Adipocyte (in vitro differentiated cells): ENCODE results near the gene TEX48.

Experiments used
- DNase-seq: peaks from one replicate; pipeline ENCODE4 v3.0.0-alpha.2; 2015; ENCODE audit warnings: low read depth
- H3K27me3 ChIP-seq: replicated peaks from 2 replicates; pipeline ENCODE4 v1.7.0; 2013; ENCODE audit warnings: mild to moderate bottlenecking, low read length, moderate library complexity; ENCODE audit not compliant: control insufficient read depth, insufficient read depth
- H3K36me3 ChIP-seq: 2 replicates; pipeline ENCODE4 v1.7.0; 2013; ENCODE audit warnings: low read length, mild to moderate bottlenecking, moderate library complexity; ENCODE audit not compliant: control insufficient read depth, insufficient read depth, severe bottlenecking
- H3K4me1 ChIP-seq: 2 replicates; pipeline ENCODE4 v1.7.0; 2013; ENCODE audit warnings: mild to moderate bottlenecking, low read length, moderate library complexity; ENCODE audit not compliant: control insufficient read depth, insufficient read depth
- H3K4me3 ChIP-seq: 2 replicates; pipeline ENCODE4 v1.7.0; 2013; ENCODE audit warnings: mild to moderate bottlenecking, low read length, moderate library complexity
- H3K9ac ChIP-seq: 2 replicates; pipeline ENCODE4 v1.7.0; 2013; ENCODE audit warnings: mild to moderate bottlenecking, low read length, moderate library complexity
- H3K9me3 ChIP-seq: 2 replicates; pipeline ENCODE4 v1.7.0; 2013; ENCODE audit warnings: mild to moderate bottlenecking, low read length, moderate library complexity; ENCODE audit not compliant: control insufficient read depth

Gene TEX48

DNA sequence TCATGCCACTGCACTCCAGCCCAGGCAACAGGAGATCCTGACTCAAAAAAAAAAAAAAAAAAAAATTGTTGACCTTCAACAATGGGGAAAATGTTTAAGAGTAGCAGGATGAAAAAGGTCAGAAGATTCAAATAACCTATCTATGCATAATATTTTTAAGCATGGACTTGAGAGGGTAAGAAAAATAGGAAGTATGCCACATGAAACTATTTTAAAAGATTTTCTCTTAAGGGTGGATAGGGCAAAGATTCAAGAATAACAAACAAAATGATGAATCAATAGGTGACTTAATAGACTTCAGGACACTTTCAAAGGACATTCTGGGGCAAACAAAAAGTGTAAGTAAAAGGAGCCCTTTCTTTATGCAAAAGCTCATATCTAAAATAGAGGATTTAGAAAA is 3.2 kb downstream of the TEX48 start:
- H3K4me1 ChIP-seq: peaks cover 28% of the 10 kb centered on the region
- peak; percentile 27 for DNase-seq
- no peak overlapping the region for H3K4me3 ChIP-seq
- no peaks in the 10 kb centered on the region for H3K27me3 ChIP-seq
- no peaks in the 10 kb centered on the region for H3K36me3 ChIP-seq
- no peak overlapping the region for H3K9ac ChIP-seq
- no peaks in the 10 kb centered on the region for H3K9me3 ChIP-seq

GRCh38 chr9:114678130-114678529 is 3.9 kb downstream of the TEX48 start:
- peak; percentile 24 for DNase-seq
- Histone ChIP-seq H3K27me3 (no peaks in the 10 kb centered on the region), H3K9me3 (no peaks in the 10 kb centered on the region), H3K36me3 (no peaks in the 10 kb centered on the region), H3K9ac (no peak overlapping the region), H3K4me1 (peaks cover 28% of the 10 kb centered on the region), H3K4me3 (no peak overlapping the region)

DNA sequence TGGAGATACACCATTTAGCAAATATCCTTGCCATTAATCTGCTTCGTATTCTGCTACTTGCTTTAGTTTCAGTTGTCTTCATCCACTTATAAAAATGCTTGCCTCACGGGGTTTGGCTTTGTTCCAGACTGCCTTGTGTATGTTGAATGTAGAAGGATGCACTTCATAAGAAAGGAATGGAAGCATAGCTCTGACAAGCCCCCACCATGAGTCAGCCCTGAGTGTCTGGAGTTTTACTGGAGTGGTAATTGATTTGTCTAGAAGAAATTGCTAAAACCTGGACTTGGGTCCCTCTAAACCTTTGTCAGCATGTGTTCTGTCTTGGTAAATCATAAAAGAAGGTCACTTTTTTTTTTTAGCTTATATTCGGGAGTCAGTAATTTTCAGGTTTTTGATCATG is 4.6 kb downstream of the TEX48 start:
- H3K27me3 ChIP-seq: no peaks in the 10 kb centered on the region
- H3K4me1 ChIP-seq: peaks cover 28% of the 10 kb centered on the region
- H3K9ac ChIP-seq: no peak overlapping the region
- no peaks in the 10 kb centered on the region for H3K9me3 ChIP-seq
- H3K4me3 ChIP-seq: peak overlapping the region; percentile 25
- peak; percentile 99 for DNase-seq
- no peaks in the 10 kb centered on the region for H3K36me3 ChIP-seq

DNA sequence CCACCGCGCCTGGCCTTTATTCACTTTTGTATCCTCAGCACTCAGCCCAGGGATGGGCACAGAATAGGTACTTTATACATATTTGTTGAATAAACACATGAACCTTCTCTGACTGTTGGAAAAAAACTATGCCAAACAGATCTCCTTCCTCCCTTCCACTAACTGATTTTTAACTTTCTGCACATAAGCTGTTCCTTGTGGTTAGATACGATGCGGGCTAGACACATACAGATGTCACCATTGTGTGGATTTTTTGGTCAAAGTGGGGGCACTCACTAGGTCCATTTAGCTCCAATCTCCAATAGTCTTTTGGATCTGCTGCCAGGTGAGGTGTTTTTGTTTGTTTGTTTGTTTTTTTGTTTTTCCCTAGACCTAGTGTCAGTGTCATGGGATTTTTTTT is 5.1 kb downstream of the TEX48 start:
- DNase-seq: no peak
- Histone ChIP-seq H3K4me3 (peak overlapping the region; percentile 25), H3K36me3 (no peaks in the 10 kb centered on the region), H3K27me3 (no peaks in the 10 kb centered on the region), H3K4me1 (peaks cover 28% of the 10 kb centered on the region), H3K9me3 (no peaks in the 10 kb centered on the region), H3K9ac (peak overlapping the region; percentile 26)

DNA sequence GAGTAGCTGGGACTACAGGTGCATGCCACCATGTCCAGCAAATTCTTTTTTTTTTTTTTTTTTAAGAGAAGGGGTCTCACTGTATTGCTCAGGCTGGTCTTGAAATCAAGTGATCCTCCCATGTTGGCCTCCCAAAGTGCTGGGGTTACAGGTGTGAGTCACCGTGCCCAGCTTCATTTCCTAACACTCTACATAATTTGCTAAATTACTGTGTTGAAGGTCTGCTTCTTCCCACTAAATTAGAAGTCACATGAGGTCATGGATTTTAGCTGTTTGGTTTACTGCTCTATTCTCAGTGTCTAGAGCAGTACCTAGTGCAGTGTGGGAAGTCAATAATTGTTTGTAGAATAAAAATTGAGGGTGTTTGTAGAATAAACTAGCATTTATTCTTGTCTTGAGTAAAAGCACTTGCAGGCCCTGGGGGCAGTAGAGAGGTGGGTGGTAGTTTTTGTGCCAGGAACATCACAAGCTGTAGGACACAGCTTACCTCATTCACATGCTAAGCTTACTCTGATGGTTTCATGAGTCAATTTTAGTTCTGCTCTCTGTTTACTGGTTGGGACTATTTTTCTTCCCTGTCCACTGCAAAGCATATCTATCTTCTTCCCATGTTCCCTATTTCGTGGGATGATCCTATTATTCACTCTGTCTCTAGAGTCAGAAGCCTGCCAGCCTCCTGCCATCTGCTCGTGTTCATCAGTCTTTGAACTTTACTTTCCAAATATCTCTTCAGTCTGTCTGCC is 7.0 kb downstream of the TEX48 start:
- Histone ChIP-seq H3K9ac (no peak overlapping the region), H3K27me3 (no peaks in the 10 kb centered on the region), H3K4me3 (no peak overlapping the region), H3K36me3 (no peaks in the 10 kb centered on the region), H3K4me1 (peaks cover 28% of the 10 kb centered on the region), H3K9me3 (peaks cover 6% of the 10 kb centered on the region)
- DNase-seq: no peak

- Histone ChIP-seq H3K9me3 (peaks cover 6% of the 10 kb centered on the region), H3K36me3 (no peaks in the 10 kb centered on the region), H3K27me3 (no peaks in the 10 kb centered on the region), H3K4me1 (peaks cover 28% of the 10 kb centered on the region), H3K4me3 (no peak overlapping the region), H3K9ac (no peak overlapping the region)
- no peak for DNase-seq
Measured at GRCh38 chr9:114674076-114674797, 7.8 kb downstream of the TEX48 start.

DNA sequence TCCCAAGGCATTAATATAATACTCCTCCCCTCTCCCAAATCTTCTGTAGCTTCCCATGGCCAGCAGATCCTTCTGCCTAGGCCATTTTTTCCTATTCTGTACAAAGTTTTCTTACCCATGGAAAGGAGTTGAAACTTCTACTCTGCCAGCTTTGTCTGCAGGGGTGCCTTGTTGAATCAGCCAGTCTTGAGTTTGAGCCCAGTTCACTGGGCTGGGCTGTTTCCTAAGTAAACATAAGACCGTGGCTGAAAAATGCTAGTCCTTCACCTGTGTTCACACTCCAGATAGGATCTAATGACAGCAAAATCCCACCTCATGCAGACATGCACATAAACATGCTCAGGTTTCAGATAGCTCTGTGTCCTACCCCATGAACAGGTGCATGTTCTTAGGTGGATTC is 10.4 kb downstream of the TEX48 start:
- no peaks in the 10 kb centered on the region for H3K27me3 ChIP-seq
- no peak overlapping the region for H3K4me3 ChIP-seq
- no peak overlapping the region for H3K9ac ChIP-seq
- peaks cover 6% of the 10 kb centered on the region for H3K4me1 ChIP-seq
- H3K36me3 ChIP-seq: no peaks in the 10 kb centered on the region
- DNase-seq: no peak
- H3K9me3 ChIP-seq: peaks cover 6% of the 10 kb centered on the region

DNA sequence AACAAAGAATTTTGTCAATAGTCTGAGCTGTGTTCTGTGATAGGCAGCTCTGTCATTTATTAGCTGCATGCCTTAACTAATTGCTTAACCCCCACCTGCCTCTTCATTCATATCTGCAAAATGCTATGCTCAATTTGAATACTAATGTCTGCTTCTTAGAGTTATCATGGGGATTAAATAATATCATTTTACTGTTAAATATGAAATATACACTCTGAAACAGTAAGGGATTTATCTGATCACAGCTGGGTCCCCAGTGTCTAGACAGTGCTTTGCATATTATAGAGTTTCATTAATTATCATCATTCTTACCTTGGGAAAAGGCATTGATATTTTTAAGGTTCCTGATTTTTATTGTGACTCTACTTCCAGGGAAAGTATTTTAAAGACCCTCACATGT is 12.0 kb downstream of the TEX48 start:
- no peak for DNase-seq
- peaks cover 6% of the 10 kb centered on the region for H3K9me3 ChIP-seq
- no peak overlapping the region for H3K9ac ChIP-seq
- H3K4me1 ChIP-seq: peaks cover 4% of the 10 kb centered on the region
- H3K27me3 ChIP-seq: no peaks in the 10 kb centered on the region
- no peak overlapping the region for H3K4me3 ChIP-seq
- no peaks in the 10 kb centered on the region for H3K36me3 ChIP-seq

DNA sequence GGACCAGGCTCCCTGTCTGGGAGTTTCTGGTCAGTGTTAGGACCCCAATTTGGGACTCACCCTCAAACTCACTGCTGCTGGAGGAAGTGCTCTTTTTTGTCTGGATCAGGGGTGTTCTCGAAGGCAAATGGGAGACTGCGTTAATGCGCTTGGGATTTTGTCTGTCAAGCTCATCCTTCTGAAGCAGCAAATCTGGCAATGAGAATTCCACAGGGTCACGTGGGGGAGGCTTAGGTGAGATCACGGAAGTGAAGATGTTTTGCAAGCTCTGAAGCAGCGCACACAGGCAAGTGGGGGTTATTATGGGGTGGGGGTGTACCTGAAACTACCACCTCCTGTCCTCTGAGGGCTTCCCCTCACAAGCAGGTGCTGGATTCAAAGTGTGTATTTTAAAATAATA is 13.8 kb downstream of the TEX48 start:
- Histone ChIP-seq H3K4me1 (no peaks in the 10 kb centered on the region), H3K36me3 (no peaks in the 10 kb centered on the region), H3K9ac (no peak overlapping the region), H3K27me3 (no peaks in the 10 kb centered on the region), H3K9me3 (peaks cover 6% of the 10 kb centered on the region), H3K4me3 (no peak overlapping the region)
- no peak for DNase-seq

DNA sequence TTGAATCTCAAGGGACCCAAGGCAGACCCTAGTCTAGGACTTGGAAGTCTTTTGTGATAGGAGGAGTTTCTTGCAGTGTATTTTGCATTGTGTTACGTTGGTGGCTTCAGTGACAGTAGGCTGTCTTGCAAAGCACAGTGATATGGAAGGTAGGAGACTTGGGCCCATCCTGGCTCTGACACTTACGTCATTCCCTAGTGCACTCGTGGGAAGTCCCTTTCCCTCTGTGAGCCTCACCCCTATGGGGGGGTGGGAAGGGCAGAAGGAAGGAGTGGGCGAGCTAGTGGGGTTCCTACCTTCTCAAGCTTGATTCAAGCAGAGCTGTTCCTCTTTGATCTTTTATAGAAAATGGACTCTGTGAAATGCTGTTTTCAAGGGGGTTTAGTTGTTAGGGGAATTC is 15.1 kb downstream of the TEX48 start:
- Histone ChIP-seq H3K9ac (no peak overlapping the region), H3K9me3 (peaks cover 6% of the 10 kb centered on the region), H3K4me1 (no peaks in the 10 kb centered on the region), H3K36me3 (no peaks in the 10 kb centered on the region), H3K4me3 (no peak overlapping the region), H3K27me3 (peaks cover 1% of the 10 kb centered on the region)
- no peak for DNase-seq

DNA sequence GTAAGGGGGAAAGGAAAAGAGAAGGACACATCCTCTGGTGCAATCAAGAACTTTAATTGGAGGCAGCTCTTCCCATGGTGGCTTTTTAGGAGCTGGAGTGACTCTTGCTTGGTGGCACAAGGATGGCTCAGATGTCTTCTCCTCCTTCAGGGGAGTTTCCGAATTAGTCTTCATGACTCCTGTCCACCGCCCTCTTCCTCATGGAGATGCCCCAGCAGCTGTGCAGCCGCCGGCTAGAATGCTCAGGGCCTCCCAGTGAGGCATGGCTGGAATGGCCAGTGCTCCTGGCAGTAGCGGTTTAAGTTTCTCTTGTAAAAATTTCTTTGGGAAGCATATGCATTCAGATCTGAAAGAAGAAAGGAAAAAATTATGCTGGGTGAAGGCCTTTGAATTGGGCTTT is 15.6 kb downstream of the TEX48 start:
- H3K4me3 ChIP-seq: no peak overlapping the region
- no peaks in the 10 kb centered on the region for H3K4me1 ChIP-seq
- H3K36me3 ChIP-seq: no peaks in the 10 kb centered on the region
- no peak for DNase-seq
- H3K9ac ChIP-seq: no peak overlapping the region
- peaks cover 6% of the 10 kb centered on the region for H3K27me3 ChIP-seq
- peaks cover 6% of the 10 kb centered on the region for H3K9me3 ChIP-seq
